PC-9 (cell line): ENCODE results near the gene COL4A2. TPM values are rescaled to one million over a fixed set of nuclear protein-coding genes. Genes with fewer than 3 reads are reported as not detected.

Experiments
- BruUV-seq: library from RNA; stranded (reverse); fragments of 400-500 nt; replicated peaks from 2 replicates; lab custom pipeline; 2021; lab: Mats Ljungman, UMichigan
- CTCF ChIA-PET: fragments of 300-600 bp; sonication (Branson Sonifier 250); formaldehyde crosslinking; loops from one replicate; lab custom pipeline; 2022; ENCODE audit warnings: antibody characterized with exemption; lab: Charles Lee
- POLR2A ChIA-PET: fragments of 300-600 bp; sonication (Branson Sonifier 250); formaldehyde crosslinking; loops from one replicate; lab custom pipeline; 2022; ENCODE audit warnings: antibody characterized with exemption; ENCODE audit not compliant: unreplicated experiment; lab: Charles Lee
- DNase-seq, 2 experiments: peaks; one replicate each; pipeline versions ENCODE4 v3.0.0 to v3.0.0-alpha.2; 2015 to 2022; ENCODE audit warnings: mixed read lengths in 1 of 2
- H2AFZ ChIP-seq: fragments of 200-600 bp; sonication (generic); 2 replicates; pipeline ENCODE4 v1.8.1; 2017; ENCODE audit warnings: antibody characterized with exemption
- H3F3A ChIP-seq: fragments of 200-600 bp; sonication (generic); 2 replicates; pipeline ENCODE4 v1.8.1; 2017; ENCODE audit warnings: antibody characterized with exemption, mild to moderate bottlenecking, low read depth; ENCODE audit not compliant: insufficient read depth
- H3K27ac ChIP-seq: fragments of 200-600 bp; sonication (generic); 2 replicates; pipeline ENCODE4 v1.6.1; 2016; ENCODE audit warnings: mixed run types
- H3K27me3 ChIP-seq: fragments of 200-600 bp; sonication (generic); 2 replicates; pipeline ENCODE4 v1.6.1; 2016; ENCODE audit warnings: low read depth, mixed run types; ENCODE audit not compliant: insufficient read depth
- H3K36me3 ChIP-seq: fragments of 200-600 bp; sonication (generic); 2 replicates; pipeline ENCODE4 v1.6.1; 2016; ENCODE audit warnings: low read depth, mixed run types
- H3K4me1 ChIP-seq: fragments of 200-600 bp; sonication (generic); replicated peaks from 2 replicates; pipeline ENCODE4 v1.6.1; 2016; ENCODE audit warnings: mixed run types; ENCODE audit not compliant: insufficient read depth
- H3K4me2 ChIP-seq: fragments of 200-600 bp; sonication (generic); 2 replicates; pipeline ENCODE4 v1.6.1; 2017; ENCODE audit warnings: mixed run types
- H3K4me3 ChIP-seq: fragments of 200-600 bp; sonication (generic); 2 replicates; pipeline ENCODE4 v1.6.1; 2016; ENCODE audit warnings: mixed run types
- H3K79me2 ChIP-seq: fragments of 200-600 bp; sonication (generic); 2 replicates; pipeline ENCODE4 v1.6.1; 2017; ENCODE audit warnings: low read depth, mixed run types
- H3K9me2 ChIP-seq: fragments of 200-600 bp; sonication (generic); 2 replicates; pipeline ENCODE4 v1.8.1; 2017; ENCODE audit warnings: mild to moderate bottlenecking; ENCODE audit not compliant: insufficient read depth
- H3K9me3 ChIP-seq: fragments of 200-600 bp; sonication (generic); 2 replicates; pipeline ENCODE4 v1.8.1; 2016; ENCODE audit warnings: low read depth; ENCODE audit not compliant: insufficient read depth
- H4K20me1 ChIP-seq: fragments of 200-600 bp; sonication (generic); 2 replicates; pipeline ENCODE4 v1.8.1; 2017; ENCODE audit not compliant: insufficient read depth
- EZH2 ChIP-seq: fragments of 200-600 bp; sonication (generic); IDR thresholded peaks from 2 replicates; pipeline ENCODE4 v1.8.0; 2017; ENCODE audit warnings: antibody characterized with exemption, low read depth
- intact Hi-C: fragments of 100-400 bp; cut with micrococcal nuclease; formaldehyde crosslinking; loops from one replicate; pipeline ENCODE4 v1.10.0; 2022; ENCODE audit not compliant: unreplicated experiment
- total RNA-seq: library from RNA; stranded (reverse); gene quantifications from 2 replicates; pipeline ENCODE4 v1.2.3, GENCODE V29; 2021
- TF ChIP-seq, protein P1 (sequence below): fragments of 200-600 bp; sonication (generic); conservative IDR thresholded peaks from 2 replicates; pipeline ENCODE4 v1.6.1; 2017; ENCODE audit warnings: mixed run types, antibody characterized with exemption, mild to moderate bottlenecking, moderate library complexity

Gene COL4A2
- total RNA-seq, 1 experiment from 2014 or later: 1.2 TPM

DNA sequence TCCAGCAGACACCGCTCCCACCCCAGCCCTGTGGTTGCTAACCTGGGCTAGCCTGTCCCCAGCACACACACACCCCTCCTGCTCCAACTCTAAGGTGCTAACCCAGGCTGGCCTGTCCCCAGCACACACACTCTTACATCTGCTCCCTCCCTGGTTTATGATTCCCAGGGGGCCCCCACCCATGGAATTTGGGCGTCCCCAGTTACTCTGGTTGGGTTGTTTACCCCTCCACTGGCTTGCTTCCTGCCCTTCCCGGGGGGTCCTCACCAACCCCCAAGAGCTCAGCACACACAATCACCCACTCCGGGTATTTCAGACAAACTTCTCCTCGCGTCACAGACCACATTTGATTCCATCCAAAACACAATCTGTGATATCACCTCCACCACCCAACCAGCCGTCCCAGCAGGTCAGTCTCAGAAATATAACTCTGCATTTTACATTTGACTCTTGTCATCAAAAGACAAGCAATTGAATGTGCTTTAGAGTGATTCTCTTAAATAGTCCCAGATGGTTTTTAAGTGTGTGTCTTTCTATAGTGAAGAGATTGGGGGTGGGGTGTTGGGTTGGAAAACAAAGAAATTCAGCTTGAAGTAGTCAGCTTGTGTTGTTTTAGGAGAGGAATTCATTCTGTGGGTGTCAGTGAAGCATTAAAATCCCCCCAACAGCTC, 20.1 kb downstream of the COL4A2 start:
- POLR2A ChIA-PET: no interaction called here
- Histone ChIP-seq H3K9me3 (no peaks in the 10 kb centered on the region), H3K79me2 (no peaks in the 10 kb centered on the region), H3F3A (no peaks in the 10 kb centered on the region), H2AFZ (no peak overlapping the region), H3K4me1 (no peaks in the 10 kb centered on the region), H3K27me3 (no peaks in the 10 kb centered on the region), H3K4me2 (no peak overlapping the region), H4K20me1 (no peaks in the 10 kb centered on the region), H3K27ac (no peak overlapping the region), H3K36me3 (no peaks in the 10 kb centered on the region), H3K9me2 (no peaks in the 10 kb centered on the region), H3K4me3 (no peak overlapping the region)
- BruUV-seq: no TSS peak
- intact Hi-C loops: no loop called here
- CTCF ChIA-PET: no interaction called here
- no peak for DNase-seq
- TF ChIP-seq EZH2: no peak
- TF ChIP-seq, protein P1, sequence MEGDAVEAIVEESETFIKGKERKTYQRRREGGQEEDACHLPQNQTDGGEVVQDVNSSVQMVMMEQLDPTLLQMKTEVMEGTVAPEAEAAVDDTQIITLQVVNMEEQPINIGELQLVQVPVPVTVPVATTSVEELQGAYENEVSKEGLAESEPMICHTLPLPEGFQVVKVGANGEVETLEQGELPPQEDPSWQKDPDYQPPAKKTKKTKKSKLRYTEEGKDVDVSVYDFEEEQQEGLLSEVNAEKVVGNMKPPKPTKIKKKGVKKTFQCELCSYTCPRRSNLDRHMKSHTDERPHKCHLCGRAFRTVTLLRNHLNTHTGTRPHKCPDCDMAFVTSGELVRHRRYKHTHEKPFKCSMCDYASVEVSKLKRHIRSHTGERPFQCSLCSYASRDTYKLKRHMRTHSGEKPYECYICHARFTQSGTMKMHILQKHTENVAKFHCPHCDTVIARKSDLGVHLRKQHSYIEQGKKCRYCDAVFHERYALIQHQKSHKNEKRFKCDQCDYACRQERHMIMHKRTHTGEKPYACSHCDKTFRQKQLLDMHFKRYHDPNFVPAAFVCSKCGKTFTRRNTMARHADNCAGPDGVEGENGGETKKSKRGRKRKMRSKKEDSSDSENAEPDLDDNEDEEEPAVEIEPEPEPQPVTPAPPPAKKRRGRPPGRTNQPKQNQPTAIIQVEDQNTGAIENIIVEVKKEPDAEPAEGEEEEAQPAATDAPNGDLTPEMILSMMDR: no peak

DNA sequence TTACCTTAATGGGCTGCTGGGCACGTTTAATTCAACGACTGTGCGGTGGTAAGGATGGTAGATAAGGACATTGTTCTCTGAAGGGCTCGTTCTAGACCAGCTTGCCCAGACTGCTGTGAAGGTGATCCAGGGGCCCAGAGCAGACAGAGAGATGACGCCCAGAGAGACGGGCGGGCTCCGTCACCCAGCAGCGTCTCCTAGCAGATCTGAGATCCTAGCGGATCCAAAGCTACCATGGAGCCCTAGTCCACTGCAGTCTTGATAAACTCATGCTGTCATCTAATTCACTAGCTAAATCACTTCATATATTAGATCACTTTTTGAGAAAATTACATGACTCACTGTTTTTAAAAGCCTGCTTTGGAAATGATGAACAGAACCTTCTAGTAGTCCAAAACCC, 21.5 kb downstream of the COL4A2 start:
- ChIA-PET POLR2A (no interaction called here), CTCF (no interaction called here)
- no peaks in the 10 kb centered on the region for H3K27me3 ChIP-seq
- no peaks in the 10 kb centered on the region for H3K4me1 ChIP-seq
- DNase-seq: no peak
- TF ChIP-seq EZH2: no peak
- TF ChIP-seq, protein P1: no peak
- H3F3A ChIP-seq: no peaks in the 10 kb centered on the region
- no peaks in the 10 kb centered on the region for H3K9me2 ChIP-seq
- no peaks in the 10 kb centered on the region for H4K20me1 ChIP-seq
- no peaks in the 10 kb centered on the region for H3K79me2 ChIP-seq
- H3K36me3 ChIP-seq: no peaks in the 10 kb centered on the region
- no peaks in the 10 kb centered on the region for H3K9me3 ChIP-seq
- no peak overlapping the region for H3K4me2 ChIP-seq
- intact Hi-C loops: no loop called here
- H3K4me3 ChIP-seq: no peak overlapping the region
- no peak overlapping the region for H2AFZ ChIP-seq
- no TSS peak for BruUV-seq
- H3K27ac ChIP-seq: no peak overlapping the region

DNA sequence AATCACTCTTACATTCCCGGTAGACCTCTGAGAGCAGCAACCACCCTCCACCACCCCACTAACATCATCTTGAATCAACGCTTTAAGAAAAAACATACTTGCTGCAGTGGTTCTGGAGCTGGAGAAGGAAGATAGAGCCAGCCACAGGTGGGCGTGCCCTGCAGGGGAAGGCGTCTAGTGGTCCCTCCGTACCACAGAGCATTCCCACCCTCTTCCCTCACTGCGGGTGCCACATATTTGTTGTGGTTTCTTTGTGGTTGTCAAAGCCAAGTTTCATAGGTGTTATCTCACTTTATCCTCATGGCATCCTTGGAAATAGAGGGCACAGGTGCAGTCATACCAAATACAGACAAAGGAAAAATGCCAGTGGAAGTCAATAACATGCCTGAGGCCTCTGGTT, 22.2 kb downstream of the COL4A2 start:
- Histone ChIP-seq H3K9me3 (no peaks in the 10 kb centered on the region), H3K4me2 (no peak overlapping the region), H3K9me2 (no peaks in the 10 kb centered on the region), H3K36me3 (no peaks in the 10 kb centered on the region), H3K79me2 (no peaks in the 10 kb centered on the region), H3K27me3 (no peaks in the 10 kb centered on the region), H4K20me1 (no peaks in the 10 kb centered on the region), H3K27ac (no peak overlapping the region), H3K4me3 (no peak overlapping the region), H2AFZ (no peak overlapping the region), H3K4me1 (no peaks in the 10 kb centered on the region), H3F3A (no peaks in the 10 kb centered on the region)
- no peak for DNase-seq
- BruUV-seq: TSS peak; percentile 28
- TF ChIP-seq, protein P1: no peak
- no peak for TF ChIP-seq EZH2
- ChIA-PET CTCF (no interaction called here), POLR2A (no interaction called here)
- intact Hi-C loops: no loop called here
